ENCODE measurements around the gene NPIPA2.
A peak's percentile ranks its signal among the peaks of the same experiment; 100 is the strongest.
"Not testable (repeated sequence)": the region's sequence is repeated elsewhere in the genome, so short reads cannot be mapped to it uniquely, and the experiment has no call there.

The NPIPA2 gene

GRCh38 chr16:14790320-14790956 is 48.1 kb downstream of the NPIPA2 start:
- not testable (repeated sequence) for DNase-seq (ENCODE audit: low spot score in 2 of 2); H3K9me3 Mint-ChIP-seq; H3K4me3 Mint-ChIP-seq; H3K36me3 Mint-ChIP-seq; H3K27ac Mint-ChIP-seq; H3K4me1 Mint-ChIP-seq; ATAC-seq

- not testable (repeated sequence) for ATAC-seq; H3K27ac Mint-ChIP-seq; H3K4me3 Mint-ChIP-seq; H3K4me1 Mint-ChIP-seq; DNase-seq (ENCODE audit: low spot score in 2 of 2); H3K9me3 Mint-ChIP-seq; H3K36me3 Mint-ChIP-seq
Measured at GRCh38 chr16:14792914-14793313, 50.6 kb downstream of the NPIPA2 start.

- not testable (repeated sequence) for H3K4me3 Mint-ChIP-seq; DNase-seq (ENCODE audit: low spot score in 2 of 2); H3K36me3 Mint-ChIP-seq; H3K27ac Mint-ChIP-seq; H3K4me1 Mint-ChIP-seq; ATAC-seq; H3K9me3 Mint-ChIP-seq
Measured at GRCh38 chr16:14797558-14797957, 55.2 kb downstream of the NPIPA2 start.

- not testable (repeated sequence) for ATAC-seq; H3K4me1 Mint-ChIP-seq; H3K4me3 Mint-ChIP-seq; H3K27ac Mint-ChIP-seq; DNase-seq (ENCODE audit: low spot score in 2 of 2); H3K36me3 Mint-ChIP-seq; H3K9me3 Mint-ChIP-seq
Measured at GRCh38 chr16:14803577-14803976, 61.2 kb downstream of the NPIPA2 start.

GRCh38 chr16:14807184-14807678 is 64.9 kb downstream of the NPIPA2 start:
- H3K4me1 Mint-ChIP-seq; H3K27ac Mint-ChIP-seq; H3K4me3 Mint-ChIP-seq; H3K36me3 Mint-ChIP-seq; DNase-seq (ENCODE audit: low spot score in 2 of 2); H3K9me3 Mint-ChIP-seq: not testable (repeated sequence)
- ATAC-seq: peak; percentile 43

- H3K9me3 Mint-ChIP-seq; H3K36me3 Mint-ChIP-seq; H3K4me1 Mint-ChIP-seq; H3K27ac Mint-ChIP-seq; DNase-seq (ENCODE audit: low spot score in 2 of 2); H3K4me3 Mint-ChIP-seq; ATAC-seq: not testable (repeated sequence)
Measured at GRCh38 chr16:14813890-14814289, 71.6 kb downstream of the NPIPA2 start.
